Measurements from ENCODE around the gene MICALL1.

Gene MICALL1

GRCh38 chr22:37983860-37984791 is 78.0 kb downstream of the MICALL1 start, which contains the start of gene SOX10:
Gene SOX10, minus strand, starts transcription at chr22:37984555. Its CDS starts 771 bp downstream, at chr22:37983784.
- Histone ChIP-seq H3K9ac (ENCODE audit: low read length) (no peak within 1 kb of the TSS), H3K36me3 (ENCODE audit: insufficient read depth, low read length) (no peaks in the 10 kb centered on the region), H3K27ac (ENCODE audit: low read depth, low read length) (no peak within 1 kb of the TSS), H3K27me3 (ENCODE audit: control insufficient read depth in 1 of 2, insufficient read depth in 2 of 2, low read length in 2 of 2) (no peaks in the 10 kb centered on the region), H3K4me1 (ENCODE audit: insufficient read depth, low read length) (no peaks in the 10 kb centered on the region), H3K9me3 (ENCODE audit: low read length) (no peaks in the 10 kb centered on the region), H3K4me3 (ENCODE audit: low read depth in 1 of 2, low read length in 2 of 2) (no peak within 1 kb of the TSS)

GRCh38 chr22:37985050-37985585 is 79.0 kb downstream of the MICALL1 start:
- H3K9me3 ChIP-seq (ENCODE audit: low read length) = no peaks in the 10 kb centered on the region
- H3K9ac ChIP-seq (ENCODE audit: low read length) = no peak overlapping the region
- H3K4me1 ChIP-seq (ENCODE audit: insufficient read depth, low read length) = no peaks in the 10 kb centered on the region
- no peaks in the 10 kb centered on the region for H3K27me3 ChIP-seq (ENCODE audit: control insufficient read depth in 1 of 2, insufficient read depth in 2 of 2, low read length in 2 of 2)
- H3K4me3 ChIP-seq (ENCODE audit: low read depth in 1 of 2, low read length in 2 of 2) = no peak overlapping the region
- H3K36me3 ChIP-seq (ENCODE audit: insufficient read depth, low read length) = no peaks in the 10 kb centered on the region
- H3K27ac ChIP-seq (ENCODE audit: low read depth, low read length) = no peak overlapping the region

DNA sequence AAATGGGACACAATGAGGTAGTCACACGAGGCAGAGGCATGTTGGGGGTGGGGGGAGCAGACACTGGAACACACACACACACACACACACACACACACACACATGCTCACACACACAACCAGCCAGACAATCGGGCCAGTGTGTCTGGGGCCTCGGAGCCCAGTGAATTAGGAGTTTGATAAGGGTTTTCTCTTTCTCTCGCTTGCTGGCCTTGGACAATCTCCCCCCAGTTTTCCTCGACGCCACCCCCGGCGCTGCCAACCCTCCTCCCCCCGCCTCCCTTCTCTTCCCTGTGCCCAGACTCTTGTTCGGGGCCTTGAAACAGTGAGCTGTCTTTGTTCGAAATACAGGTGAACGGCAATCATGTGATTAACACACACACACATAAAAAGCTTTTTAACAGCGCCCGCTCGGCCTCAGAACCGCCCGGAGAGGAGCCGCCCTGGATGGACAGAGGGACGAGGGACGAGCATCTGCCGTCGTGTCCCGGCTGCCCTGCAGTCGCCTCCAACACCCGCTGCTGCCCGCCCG is 79.7 kb downstream of the MICALL1 start:
- no peaks in the 10 kb centered on the region for H3K4me1 ChIP-seq (ENCODE audit: insufficient read depth, low read length)
- H3K27me3 ChIP-seq (ENCODE audit: control insufficient read depth in 1 of 2, insufficient read depth in 2 of 2, low read length in 2 of 2) = no peaks in the 10 kb centered on the region
- H3K9ac ChIP-seq (ENCODE audit: low read length) = no peak overlapping the region
- H3K9me3 ChIP-seq (ENCODE audit: low read length) = no peaks in the 10 kb centered on the region
- H3K27ac ChIP-seq (ENCODE audit: low read depth, low read length) = no peak overlapping the region
- no peak overlapping the region for H3K4me3 ChIP-seq (ENCODE audit: low read depth in 1 of 2, low read length in 2 of 2)
- H3K36me3 ChIP-seq (ENCODE audit: insufficient read depth, low read length) = no peaks in the 10 kb centered on the region

- no peak overlapping the region for H3K27ac ChIP-seq (ENCODE audit: low read depth, low read length)
- H3K27me3 ChIP-seq (ENCODE audit: control insufficient read depth in 1 of 2, insufficient read depth in 2 of 2, low read length in 2 of 2) = no peaks in the 10 kb centered on the region
- H3K4me3 ChIP-seq (ENCODE audit: low read depth in 1 of 2, low read length in 2 of 2) = no peak overlapping the region
- H3K9me3 ChIP-seq (ENCODE audit: low read length) = no peaks in the 10 kb centered on the region
- no peaks in the 10 kb centered on the region for H3K4me1 ChIP-seq (ENCODE audit: insufficient read depth, low read length)
- no peaks in the 10 kb centered on the region for H3K36me3 ChIP-seq (ENCODE audit: insufficient read depth, low read length)
- H3K9ac ChIP-seq (ENCODE audit: low read length) = no peak overlapping the region
Observed at GRCh38 chr22:37986371-37986770, 80.3 kb downstream of the MICALL1 start.

- no peaks in the 10 kb centered on the region for H3K36me3 ChIP-seq (ENCODE audit: insufficient read depth, low read length)
- no peak overlapping the region for H3K9ac ChIP-seq (ENCODE audit: low read length)
Observed at GRCh38 chr22:37989146-37990045, 83.3 kb downstream of the MICALL1 start.

GRCh38 chr22:37990301-37990700 is 84.2 kb downstream of the MICALL1 start:
- Histone ChIP-seq H3K36me3 (ENCODE audit: insufficient read depth, low read length) (no peaks in the 10 kb centered on the region), H3K27ac (ENCODE audit: low read depth, low read length) (no peak overlapping the region), H3K4me3 (ENCODE audit: low read depth in 1 of 2, low read length in 2 of 2) (no peak overlapping the region), H3K4me1 (ENCODE audit: insufficient read depth, low read length) (no peaks in the 10 kb centered on the region), H3K9ac (ENCODE audit: low read length) (no peak overlapping the region), H3K27me3 (ENCODE audit: control insufficient read depth in 1 of 2, insufficient read depth in 2 of 2, low read length in 2 of 2) (no peaks in the 10 kb centered on the region), H3K9me3 (ENCODE audit: low read length) (no peaks in the 10 kb centered on the region)

More at GRCh38 chr22:37989146-37990045, 83.3 kb downstream of the MICALL1 start:
- no peaks in the 10 kb centered on the region for H3K9me3 ChIP-seq (ENCODE audit: low read length)
- no peak overlapping the region for H3K4me3 ChIP-seq (ENCODE audit: low read depth in 1 of 2, low read length in 2 of 2)
- H3K4me1 ChIP-seq (ENCODE audit: insufficient read depth, low read length) = no peaks in the 10 kb centered on the region
- H3K27me3 ChIP-seq (ENCODE audit: control insufficient read depth in 1 of 2, insufficient read depth in 2 of 2, low read length in 2 of 2) = no peaks in the 10 kb centered on the region
- no peak overlapping the region for H3K27ac ChIP-seq (ENCODE audit: low read depth, low read length)

GRCh38 chr22:37990862-37991261 is 84.8 kb downstream of the MICALL1 start:
- no peaks in the 10 kb centered on the region for H3K36me3 ChIP-seq (ENCODE audit: insufficient read depth, low read length)
- no peak overlapping the region for H3K4me3 ChIP-seq (ENCODE audit: low read depth in 1 of 2, low read length in 2 of 2)
- H3K9ac ChIP-seq (ENCODE audit: low read length) = no peak overlapping the region
- H3K27me3 ChIP-seq (ENCODE audit: control insufficient read depth in 1 of 2, insufficient read depth in 2 of 2, low read length in 2 of 2) = no peaks in the 10 kb centered on the region
- no peak overlapping the region for H3K27ac ChIP-seq (ENCODE audit: low read depth, low read length)
- H3K9me3 ChIP-seq (ENCODE audit: low read length) = no peaks in the 10 kb centered on the region
- H3K4me1 ChIP-seq (ENCODE audit: insufficient read depth, low read length) = no peaks in the 10 kb centered on the region

- H3K4me1 ChIP-seq (ENCODE audit: insufficient read depth, low read length) = no peaks in the 10 kb centered on the region
- H3K9me3 ChIP-seq (ENCODE audit: low read length) = no peaks in the 10 kb centered on the region
- no peak overlapping the region for H3K4me3 ChIP-seq (ENCODE audit: low read depth in 1 of 2, low read length in 2 of 2)
- no peak overlapping the region for H3K9ac ChIP-seq (ENCODE audit: low read length)
- no peak overlapping the region for H3K27ac ChIP-seq (ENCODE audit: low read depth, low read length)
- no peaks in the 10 kb centered on the region for H3K36me3 ChIP-seq (ENCODE audit: insufficient read depth, low read length)
- H3K27me3 ChIP-seq (ENCODE audit: control insufficient read depth in 1 of 2, insufficient read depth in 2 of 2, low read length in 2 of 2) = no peaks in the 10 kb centered on the region
Observed at GRCh38 chr22:37991731-37992442, 85.8 kb downstream of the MICALL1 start.

Data from muscle layer of colon (tissue), 2 donors.